Upper lobe of right lung (tissue), 1 donor: Measurements from ENCODE around the gene TLCD5. TPM values are rescaled to one million over a fixed set of nuclear protein-coding genes. Genes with fewer than 3 reads are reported as not detected.

Experiments
- ATAC-seq: fragments of 200-7000 bp; cut with Tn5 transposase; one replicate; pipeline ENCODE4 v1.9.1; 2020; ENCODE audit warnings: mild to moderate bottlenecking, moderate library complexity
- DNase-seq: peaks from one replicate; pipeline ENCODE4 v3.0.0-alpha.2; 2020
- H3K27ac ChIP-seq: fragments of 200-600 bp; one replicate; pipeline ENCODE4 v1.8.0; 2022
- H3K27me3 ChIP-seq: fragments of 200-600 bp; one replicate; pipeline ENCODE4 v1.8.0; 2022; ENCODE audit warnings: mild to moderate bottlenecking
- H3K36me3 ChIP-seq: fragments of 200-600 bp; one replicate; pipeline ENCODE4 v1.8.0; 2022
- H3K4me1 ChIP-seq: fragments of 200-600 bp; one replicate; pipeline ENCODE4 v1.8.0; 2022
- H3K4me3 ChIP-seq: fragments of 200-600 bp; one replicate; pipeline ENCODE4 v1.8.0; 2022; ENCODE audit warnings: mild to moderate bottlenecking
- H3K9me3 ChIP-seq: fragments of 200-600 bp; one replicate; pipeline ENCODE4 v1.8.0; 2022
- CTCF ChIP-seq: fragments of 200-600 bp; IDR thresholded peaks from one replicate; pipeline ENCODE4 v1.8.0; 2022; ENCODE audit warnings: antibody characterized with exemption
- intact Hi-C: fragments of 100-400 bp; cut with DNase I; formaldehyde crosslinking; loops from one replicate; pipeline ENCODE4 v1.11.0; 2022
- total RNA-seq: library from RNA; stranded (reverse); fragmentation: NEBNext Ultra II Directional; extraction: Animal tissue kit (Norgen Biotek cat#: 25700); gene quantifications from one replicate; pipeline ENCODE4 v1.2.1, GENCODE V29; 2021
- donor health status: DM: no; HTN: yes; CAD: no; lungs with severe emphysema.

TLCD5 gene
- total RNA-seq, 1 donor from 2014 or later, result 4.2 TPM

- Histone ChIP-seq H3K9me3 (no peaks in the 10 kb centered on the region), H3K27me3 (no peaks in the 10 kb centered on the region), H3K36me3 (no peaks in the 10 kb centered on the region), H3K4me1 (peaks cover 6% of the 10 kb centered on the region), H3K27ac (no peak overlapping the region), H3K4me3 (no peak overlapping the region)
- ATAC-seq (peak; percentile 13), DNase-seq (no peak)
- TF ChIP-seq CTCF, result no peak
- intact Hi-C loops, result no loop called here
These were observed 29.0 kb downstream of the TLCD5 start for GRCh38 chr11:120354068-120354467.

- Histone ChIP-seq H3K36me3 (no peaks in the 10 kb centered on the region), H3K27ac (no peak overlapping the region), H3K4me3 (no peak overlapping the region), H3K27me3 (no peaks in the 10 kb centered on the region), H3K9me3 (no peaks in the 10 kb centered on the region), H3K4me1 (peaks cover 6% of the 10 kb centered on the region)
- intact Hi-C loops, result no loop called here
- no peak for DNase-seq
- no peak for TF ChIP-seq CTCF
- no peak for ATAC-seq
These were observed 29.7 kb downstream of the TLCD5 start for GRCh38 chr11:120354779-120355178.

- no peaks in the 10 kb centered on the region for H3K4me1 ChIP-seq
- intact Hi-C loops, result no loop called here
These were observed 32.5 kb downstream of the TLCD5 start for GRCh38 chr11:120357620-120358019.

GRCh38 chr11:120358729-120359128, 33.6 kb downstream of the TLCD5 start:
- H3K9me3 ChIP-seq, result no peaks in the 10 kb centered on the region
- no peak for ATAC-seq
- H3K27ac ChIP-seq, result no peak overlapping the region
- H3K4me1 ChIP-seq, result no peaks in the 10 kb centered on the region
- TF ChIP-seq CTCF, result no peak
- no peaks in the 10 kb centered on the region for H3K27me3 ChIP-seq
- intact Hi-C loops, result no loop called here
- no peak overlapping the region for H3K4me3 ChIP-seq
- DNase-seq, result no peak
- H3K36me3 ChIP-seq, result no peaks in the 10 kb centered on the region

More at GRCh38 chr11:120357620-120358019, 32.5 kb downstream of the TLCD5 start:
- DNase-seq (no peak), ATAC-seq (no peak)
- no peaks in the 10 kb centered on the region for H3K36me3 ChIP-seq
- no peaks in the 10 kb centered on the region for H3K27me3 ChIP-seq
- H3K27ac ChIP-seq, result no peak overlapping the region
- no peak for TF ChIP-seq CTCF
- no peak overlapping the region for H3K4me3 ChIP-seq
- H3K9me3 ChIP-seq, result no peaks in the 10 kb centered on the region

GRCh38 chr11:120363436-120363835, 38.3 kb downstream of the TLCD5 start:
- no peak for ATAC-seq
- no peaks in the 10 kb centered on the region for H3K27me3 ChIP-seq
- no peaks in the 10 kb centered on the region for H3K9me3 ChIP-seq
- no peaks in the 10 kb centered on the region for H3K4me1 ChIP-seq
- H3K36me3 ChIP-seq, result no peaks in the 10 kb centered on the region
- no peak for DNase-seq
- no peak overlapping the region for H3K27ac ChIP-seq
- TF ChIP-seq CTCF, result no peak
- H3K4me3 ChIP-seq, result no peak overlapping the region
- intact Hi-C loops, result no loop called here

- H3K36me3 ChIP-seq, result no peaks in the 10 kb centered on the region
- no peak for DNase-seq
- no peak overlapping the region for H3K4me3 ChIP-seq
- no peaks in the 10 kb centered on the region for H3K9me3 ChIP-seq
- no peak overlapping the region for H3K27ac ChIP-seq
- intact Hi-C loops, result no loop called here
- H3K4me1 ChIP-seq, result peaks cover 4% of the 10 kb centered on the region
- no peak for TF ChIP-seq CTCF
- H3K27me3 ChIP-seq, result no peaks in the 10 kb centered on the region
- ATAC-seq, result no peak
These were observed 40.4 kb downstream of the TLCD5 start for GRCh38 chr11:120365512-120365911.
